ENCODE measurements around the gene KCNG4.

Gene KCNG4

DNA sequence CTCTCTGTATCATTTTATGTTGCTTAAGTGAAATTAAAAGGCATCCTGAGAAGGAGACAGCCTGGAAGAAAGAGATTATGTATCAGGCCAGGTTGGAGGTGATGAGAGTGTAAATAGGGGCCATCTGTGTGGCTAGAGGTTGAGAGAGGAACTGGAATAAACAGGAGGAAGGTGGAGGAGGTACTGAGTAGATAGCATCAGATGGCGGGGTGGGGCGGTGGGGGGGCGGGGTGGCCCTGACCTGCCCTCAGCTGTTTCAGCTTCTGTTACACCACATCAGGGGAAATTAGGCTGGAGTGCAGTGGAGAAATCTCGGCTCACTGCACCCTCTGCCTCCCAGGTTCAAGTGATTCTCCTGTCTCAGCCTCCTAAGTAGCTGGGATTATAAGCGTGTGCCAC, 6.9 kb upstream of the KCNG4 start:
- H3K9me3 ChIP-seq (ENCODE audit: control insufficient read depth, low read length) = no peaks in the 10 kb centered on the region
- 96 to 100% methylated on average over 1 to 4 of the region's 5 CpGs for WGBS, 2 experiments (ENCODE audit: insufficient coverage in 2 of 2)

DNA sequence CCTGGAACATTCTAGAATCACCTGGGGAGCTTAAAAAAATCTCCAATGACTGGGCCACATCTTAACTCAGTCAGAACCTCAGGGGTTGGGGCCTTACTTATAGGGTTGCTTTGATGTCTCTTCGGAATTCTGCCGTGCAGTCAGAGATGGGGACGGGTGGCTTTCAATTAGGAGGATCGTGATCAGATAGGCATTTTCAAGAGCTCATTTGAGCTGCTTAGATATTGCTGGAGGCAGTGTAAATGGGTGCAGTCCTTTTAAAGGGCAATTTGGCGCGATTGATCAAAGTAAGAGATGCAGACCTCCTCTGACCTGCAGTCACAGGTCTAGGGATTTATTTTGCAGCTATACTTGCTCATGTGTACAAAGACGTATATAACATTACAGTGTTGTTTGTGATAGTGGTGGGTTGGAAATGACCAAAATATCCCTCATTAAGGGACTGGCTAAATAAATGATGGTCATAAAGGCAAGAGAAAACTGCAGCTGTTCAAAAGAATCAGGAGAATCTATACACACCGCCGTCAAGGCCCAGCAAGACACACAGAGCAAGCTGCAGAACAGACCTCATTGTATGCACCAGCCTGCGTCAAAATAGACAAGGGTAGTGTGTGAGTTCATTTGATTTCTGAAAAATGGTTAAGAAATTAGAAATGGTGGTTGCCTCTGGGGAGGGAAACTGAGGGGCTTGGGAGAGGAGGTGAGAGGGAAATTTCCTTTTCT, 6.3 kb upstream of the KCNG4 start:
- WGBS, 2 experiments (ENCODE audit: insufficient coverage in 2 of 2) = 90 to 95% methylated on average over 9 of the region's 10 CpGs
- Histone ChIP-seq H3K4me1 (ENCODE audit: control insufficient read depth, insufficient read depth, low read length, poor library complexity, severe bottlenecking) (no peaks in the 10 kb centered on the region), H3K27ac (ENCODE audit: low read depth, low read length, severe bottlenecking) (no peak overlapping the region), H3K9me3 (ENCODE audit: control insufficient read depth, low read length) (no peaks in the 10 kb centered on the region), H3K36me3 (ENCODE audit: control insufficient read depth, insufficient read depth, low read length) (no peaks in the 10 kb centered on the region), H3K4me3 (ENCODE audit: extremely low read depth, insufficient read depth, low read length, poor library complexity, severe bottlenecking) (no peak overlapping the region)

More for the DNA sequence above, 6.9 kb upstream of the KCNG4 start:
- Histone ChIP-seq H3K4me1 (ENCODE audit: control insufficient read depth, insufficient read depth, low read length, poor library complexity, severe bottlenecking) (no peaks in the 10 kb centered on the region), H3K4me3 (ENCODE audit: extremely low read depth, insufficient read depth, low read length, poor library complexity, severe bottlenecking) (no peak overlapping the region), H3K36me3 (ENCODE audit: control insufficient read depth, insufficient read depth, low read length) (no peaks in the 10 kb centered on the region), H3K27ac (ENCODE audit: low read depth, low read length, severe bottlenecking) (no peak overlapping the region)

DNA sequence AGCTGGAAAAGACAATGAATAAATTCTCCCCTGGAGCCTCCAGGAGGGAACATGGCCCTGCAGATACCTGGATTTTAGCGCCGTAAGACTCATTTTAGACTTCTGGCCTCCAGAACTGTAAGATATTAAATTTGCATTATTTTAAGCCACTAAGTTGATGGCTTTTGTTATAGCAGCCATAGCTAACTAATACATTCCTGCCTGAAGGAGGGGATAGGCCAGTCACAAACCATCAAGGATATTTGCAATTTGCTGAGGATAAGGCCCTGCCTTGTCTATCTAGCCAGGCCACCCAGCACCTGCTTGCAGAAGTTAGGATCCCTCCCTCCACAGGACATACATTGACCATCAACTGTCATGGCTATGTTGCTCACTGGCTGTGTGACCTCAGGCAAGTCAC, 4.9 kb upstream of the KCNG4 start:
- no CpG with 5 or more reads among the region's 2 CpGs for WGBS, 2 experiments (ENCODE audit: insufficient coverage in 2 of 2)
- Histone ChIP-seq H3K4me1 (ENCODE audit: control insufficient read depth, insufficient read depth, low read length, poor library complexity, severe bottlenecking) (peaks cover 2% of the 10 kb centered on the region), H3K4me3 (ENCODE audit: extremely low read depth, insufficient read depth, low read length, poor library complexity, severe bottlenecking) (no peak overlapping the region), H3K36me3 (ENCODE audit: control insufficient read depth, insufficient read depth, low read length) (no peaks in the 10 kb centered on the region), H3K27ac (ENCODE audit: low read depth, low read length, severe bottlenecking) (no peak overlapping the region), H3K9me3 (ENCODE audit: control insufficient read depth, low read length) (no peaks in the 10 kb centered on the region)

DNA sequence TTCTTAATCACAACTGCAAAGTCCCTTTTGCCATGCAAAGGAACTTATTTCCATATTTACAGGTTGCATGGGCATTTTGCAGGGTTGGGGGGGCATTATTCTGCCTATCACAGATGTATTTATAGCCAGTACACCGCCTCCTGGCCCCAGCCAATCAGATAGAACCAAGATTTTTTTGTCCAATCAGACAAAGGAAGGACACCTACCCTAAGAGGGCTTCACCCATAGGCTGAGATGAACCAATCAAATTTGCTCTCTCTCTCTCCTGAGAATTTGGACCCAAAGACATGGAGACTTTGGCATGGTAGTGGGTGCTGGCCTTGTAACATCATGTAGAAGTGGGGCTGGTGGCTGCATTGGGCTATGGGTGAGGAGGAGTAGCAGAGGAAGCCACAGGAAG, 3.9 kb upstream of the KCNG4 start:
- WGBS, 2 experiments (ENCODE audit: insufficient coverage in 2 of 2) = 67 to 100% methylated on average over 1 of the region's 1 CpG
- no peak overlapping the region for H3K4me3 ChIP-seq (ENCODE audit: extremely low read depth, insufficient read depth, low read length, poor library complexity, severe bottlenecking)
- H3K4me1 ChIP-seq (ENCODE audit: control insufficient read depth, insufficient read depth, low read length, poor library complexity, severe bottlenecking) = peaks cover 2% of the 10 kb centered on the region
- no peaks in the 10 kb centered on the region for H3K36me3 ChIP-seq (ENCODE audit: control insufficient read depth, insufficient read depth, low read length)
- H3K27ac ChIP-seq (ENCODE audit: low read depth, low read length, severe bottlenecking) = no peak overlapping the region
- no peaks in the 10 kb centered on the region for H3K9me3 ChIP-seq (ENCODE audit: control insufficient read depth, low read length)

DNA sequence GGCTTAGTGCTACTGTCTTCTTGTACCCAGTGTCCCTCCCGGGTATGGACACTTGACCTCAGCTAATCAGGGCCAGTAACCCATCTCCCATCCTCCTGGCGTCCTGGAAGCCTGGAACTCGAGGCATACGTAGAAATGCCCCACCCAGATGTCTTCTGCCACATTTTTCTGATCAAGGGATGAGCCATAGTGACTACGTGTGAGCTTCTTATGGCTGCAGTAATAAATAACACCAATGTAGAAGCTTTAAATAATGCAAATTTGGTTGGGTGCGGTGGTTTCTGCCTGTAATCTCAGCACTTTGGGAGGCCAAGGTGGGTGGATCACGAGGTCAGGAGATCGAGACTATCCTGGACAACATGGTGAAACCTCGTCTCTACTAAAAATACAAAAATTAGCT, 3.0 kb upstream of the KCNG4 start:
- Histone ChIP-seq H3K27ac (ENCODE audit: low read depth, low read length, severe bottlenecking) (no peak overlapping the region), H3K36me3 (ENCODE audit: control insufficient read depth, insufficient read depth, low read length) (no peaks in the 10 kb centered on the region), H3K9me3 (ENCODE audit: control insufficient read depth, low read length) (no peaks in the 10 kb centered on the region), H3K4me1 (ENCODE audit: control insufficient read depth, insufficient read depth, low read length, poor library complexity, severe bottlenecking) (peaks cover 2% of the 10 kb centered on the region), H3K4me3 (ENCODE audit: extremely low read depth, insufficient read depth, low read length, poor library complexity, severe bottlenecking) (no peak overlapping the region)
- 86 to 96% methylated on average over 5 to 7 of the region's 9 CpGs for WGBS, 2 experiments (ENCODE audit: insufficient coverage in 2 of 2)

DNA sequence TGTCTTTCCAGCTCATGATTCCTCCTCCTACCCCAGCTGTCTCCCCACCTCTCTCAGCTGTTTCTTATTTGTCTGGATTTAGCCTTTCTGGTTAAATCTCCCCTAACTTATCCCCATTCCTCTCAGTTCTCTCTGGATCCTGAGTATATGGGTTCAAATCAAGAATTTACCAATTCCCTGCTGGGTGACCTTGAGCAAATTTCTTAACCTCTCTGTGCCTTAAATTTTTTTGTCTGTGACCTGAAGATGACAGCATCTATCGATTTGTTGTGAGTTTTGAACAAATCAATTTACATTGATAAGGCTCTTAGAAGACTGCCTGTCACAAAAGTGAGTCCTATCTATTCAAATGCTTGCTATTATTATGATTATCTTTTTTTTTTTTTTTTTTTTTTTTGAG, 2.0 kb upstream of the KCNG4 start:
- H3K4me1 ChIP-seq (ENCODE audit: control insufficient read depth, insufficient read depth, low read length, poor library complexity, severe bottlenecking) = peaks cover 2% of the 10 kb centered on the region
- WGBS, 2 experiments (ENCODE audit: insufficient coverage in 2 of 2) = 80% methylated on average over 1 of the region's 1 CpG; no CpG with 5 or more reads in 1 of the 2 experiments
- no peaks in the 10 kb centered on the region for H3K9me3 ChIP-seq (ENCODE audit: control insufficient read depth, low read length)
- H3K27ac ChIP-seq (ENCODE audit: low read depth, low read length, severe bottlenecking) = no peak overlapping the region
- no peaks in the 10 kb centered on the region for H3K36me3 ChIP-seq (ENCODE audit: control insufficient read depth, insufficient read depth, low read length)
- no peak overlapping the region for H3K4me3 ChIP-seq (ENCODE audit: extremely low read depth, insufficient read depth, low read length, poor library complexity, severe bottlenecking)

DNA sequence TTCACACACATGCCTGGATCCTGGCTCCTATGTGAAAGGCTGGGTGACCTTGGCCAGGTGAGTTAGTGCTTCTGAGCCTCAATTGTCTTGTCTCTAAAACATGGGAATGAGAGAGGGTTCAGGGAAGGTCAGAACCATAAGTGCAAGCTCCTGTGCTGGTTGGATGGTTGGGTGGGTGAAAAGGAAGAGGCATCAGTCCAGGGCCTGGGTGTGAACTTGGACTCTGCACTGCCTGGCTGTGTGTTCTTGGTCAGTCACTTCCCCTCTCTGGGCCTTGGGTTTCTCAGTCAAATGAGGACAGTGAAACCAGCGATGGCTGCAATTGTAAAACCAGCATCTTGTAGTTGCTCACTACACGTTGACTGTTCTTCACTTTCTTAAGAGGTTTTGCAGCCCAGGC, 643 bp upstream of the KCNG4 start:
- Histone ChIP-seq H3K4me1 (ENCODE audit: control insufficient read depth, insufficient read depth, low read length, poor library complexity, severe bottlenecking) (peaks cover 2% of the 10 kb centered on the region), H3K27ac (ENCODE audit: low read depth, low read length, severe bottlenecking) (no peak overlapping the region), H3K9me3 (ENCODE audit: control insufficient read depth, low read length) (no peaks in the 10 kb centered on the region), H3K4me3 (ENCODE audit: extremely low read depth, insufficient read depth, low read length, poor library complexity, severe bottlenecking) (no peak overlapping the region), H3K36me3 (ENCODE audit: control insufficient read depth, insufficient read depth, low read length) (no peaks in the 10 kb centered on the region)
- 87 to 94% methylated on average over 2 of the region's 2 CpGs for WGBS, 2 experiments (ENCODE audit: insufficient coverage in 2 of 2)

DNA sequence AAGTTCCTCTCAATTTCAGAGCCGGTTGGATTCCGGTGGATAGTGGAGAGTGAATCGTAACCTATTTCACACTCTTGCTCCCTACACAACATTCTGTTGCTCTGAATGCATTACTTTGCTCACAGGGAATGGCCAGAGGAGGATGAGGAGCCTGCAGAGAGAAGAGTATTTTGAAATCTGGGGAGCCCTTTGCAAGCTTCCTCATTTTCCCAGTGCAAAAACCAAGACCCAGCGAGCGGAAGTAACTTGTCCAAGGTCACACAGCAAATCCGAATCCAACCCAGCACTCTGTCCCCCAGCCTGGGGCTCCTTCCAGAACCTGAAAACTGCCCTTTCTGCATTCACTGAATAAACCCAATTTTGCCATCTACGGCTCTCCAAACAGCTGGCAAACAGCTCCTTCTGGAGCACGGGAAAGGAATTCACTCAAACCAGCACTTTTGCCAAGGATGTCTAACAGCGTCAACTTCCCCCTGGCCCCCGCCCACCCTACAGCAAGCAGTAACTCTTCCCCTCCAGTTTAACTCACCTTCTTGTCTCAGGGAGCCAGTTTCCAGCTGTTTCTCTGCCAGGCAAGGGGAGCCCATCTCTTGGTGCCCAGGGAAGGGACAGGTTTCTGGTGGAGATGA, 557 bp downstream of the KCNG4 start:
- no peaks in the 10 kb centered on the region for H3K36me3 ChIP-seq (ENCODE audit: control insufficient read depth, insufficient read depth, low read length)
- peaks cover 2% of the 10 kb centered on the region for H3K4me1 ChIP-seq (ENCODE audit: control insufficient read depth, insufficient read depth, low read length, poor library complexity, severe bottlenecking)
- H3K4me3 ChIP-seq (ENCODE audit: extremely low read depth, insufficient read depth, low read length, poor library complexity, severe bottlenecking) = no peak overlapping the region
- 52 to 65% methylated on average over 5 to 6 of the region's 10 CpGs for WGBS, 2 experiments (ENCODE audit: insufficient coverage in 2 of 2)
- no peak overlapping the region for H3K27ac ChIP-seq (ENCODE audit: low read depth, low read length, severe bottlenecking)
- H3K9me3 ChIP-seq (ENCODE audit: control insufficient read depth, low read length) = no peaks in the 10 kb centered on the region

DNA sequence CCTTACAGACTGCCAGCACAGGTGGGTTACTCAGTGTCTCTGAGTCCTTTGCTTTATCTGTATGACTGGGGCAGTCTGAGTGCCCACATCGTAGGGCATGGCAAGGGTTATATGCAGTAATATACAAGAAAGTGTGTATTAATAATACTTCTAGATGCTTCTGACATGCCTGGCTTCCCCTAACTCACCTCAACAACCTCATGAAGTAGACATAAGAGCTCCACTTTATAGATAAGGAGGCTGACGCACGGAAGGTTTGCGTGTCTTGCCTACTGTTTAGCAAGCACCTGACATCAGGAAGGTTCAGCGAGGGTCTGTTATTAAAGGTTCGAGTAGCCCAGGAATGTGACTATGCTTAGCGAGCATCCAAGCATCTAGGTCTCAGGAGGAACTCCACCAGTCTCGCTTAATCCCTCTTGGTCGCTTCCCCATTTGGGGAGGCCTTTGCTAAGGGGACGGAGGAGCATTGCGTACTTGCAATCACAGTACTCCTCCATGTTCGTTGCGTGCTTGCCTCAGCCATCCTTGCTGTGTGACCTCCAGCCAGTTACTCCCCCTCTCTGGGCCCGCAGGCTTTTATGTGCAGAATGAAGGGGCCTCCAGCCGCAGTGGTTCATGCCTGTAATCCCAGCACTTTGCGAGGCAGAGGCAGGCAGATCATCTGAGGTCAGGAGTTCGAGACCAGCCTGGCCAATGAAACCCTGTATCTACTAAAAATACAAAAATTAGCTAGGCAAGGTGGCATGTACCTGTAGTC, 1.6 kb downstream of the KCNG4 start:
- Histone ChIP-seq H3K9me3 (ENCODE audit: control insufficient read depth, low read length) (no peaks in the 10 kb centered on the region), H3K4me1 (ENCODE audit: control insufficient read depth, insufficient read depth, low read length, poor library complexity, severe bottlenecking) (peaks cover 2% of the 10 kb centered on the region), H3K27ac (ENCODE audit: low read depth, low read length, severe bottlenecking) (no peak overlapping the region), H3K4me3 (ENCODE audit: extremely low read depth, insufficient read depth, low read length, poor library complexity, severe bottlenecking) (no peak overlapping the region), H3K36me3 (ENCODE audit: control insufficient read depth, insufficient read depth, low read length) (no peaks in the 10 kb centered on the region)
- 89 to 94% methylated on average over 13 to 14 of the region's 17 CpGs for WGBS, 2 experiments (ENCODE audit: insufficient coverage in 2 of 2)

DNA sequence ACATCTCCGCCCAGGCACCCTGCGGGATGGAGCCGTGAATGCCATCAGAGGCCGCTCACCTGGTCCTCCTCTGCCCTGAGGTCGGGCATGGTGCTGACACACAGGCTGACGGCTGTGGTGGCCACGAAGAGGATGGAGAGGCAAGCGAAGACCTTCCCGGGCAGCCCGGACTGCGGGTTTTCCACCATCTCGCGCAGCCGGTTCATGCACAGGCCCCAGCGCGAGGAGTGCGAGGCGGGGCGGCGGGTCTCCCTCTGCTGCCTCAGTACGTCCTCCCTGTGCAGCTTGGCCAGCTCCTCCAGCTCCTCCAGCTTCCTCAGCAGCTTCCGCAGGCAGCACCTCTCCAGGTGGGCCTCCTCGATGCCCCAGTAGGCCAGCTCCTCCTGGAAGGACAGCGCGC, 3.1 kb downstream of the KCNG4 start:
- Histone ChIP-seq H3K27ac (ENCODE audit: low read depth, low read length, severe bottlenecking) (no peak overlapping the region), H3K4me1 (ENCODE audit: control insufficient read depth, insufficient read depth, low read length, poor library complexity, severe bottlenecking) (peaks cover 2% of the 10 kb centered on the region), H3K9me3 (ENCODE audit: control insufficient read depth, low read length) (no peaks in the 10 kb centered on the region), H3K36me3 (ENCODE audit: control insufficient read depth, insufficient read depth, low read length) (no peaks in the 10 kb centered on the region), H3K4me3 (ENCODE audit: extremely low read depth, insufficient read depth, low read length, poor library complexity, severe bottlenecking) (no peak overlapping the region)
- WGBS, 2 experiments (ENCODE audit: insufficient coverage in 2 of 2) = 89 to 91% methylated on average over 24 to 25 of the region's 25 CpGs

All from mesodermal cell (in vitro differentiated cells).